Stimulated activated effector memory CD8-positive, alpha-beta T cell treated with anti-CD3 and anti-CD28 coated beads, Interleukin-12 subunit alpha, Interleukin-12 subunit beta, amount 100 ng/mL, for 72 hours (primary cell): ENCODE results near the gene PUM1.

Experiments
- ATAC-seq: fragments of 150-1000 bp; cut with Tn5 transposase; 2 replicates; pipeline ENCODE4 v1.10.0; 2021
- DNase-seq, 2 donors: peaks; one replicate each; pipeline ENCODE4 v3.0.0; 2021 to 2022; ENCODE audit warnings: low spot score in 2 of 2
- H3K27ac Mint-ChIP-seq: one replicate; pipeline ENCODE4 v1.8.0; 2022; ENCODE audit warnings: mild to moderate bottlenecking, mixed read lengths
- H3K36me3 Mint-ChIP-seq: one replicate; pipeline ENCODE4 v1.8.0; 2022; ENCODE audit warnings: mild to moderate bottlenecking, mixed read lengths
- H3K4me1 Mint-ChIP-seq: one replicate; pipeline ENCODE4 v1.8.0; 2022; ENCODE audit warnings: mixed read lengths
- H3K4me3 Mint-ChIP-seq: one replicate; pipeline ENCODE4 v1.8.0; 2022; ENCODE audit warnings: mild to moderate bottlenecking, mixed read lengths
- H3K9me3 Mint-ChIP-seq: one replicate; pipeline ENCODE4 v1.8.0; 2022; ENCODE audit warnings: mixed read lengths

Gene PUM1

DNA sequence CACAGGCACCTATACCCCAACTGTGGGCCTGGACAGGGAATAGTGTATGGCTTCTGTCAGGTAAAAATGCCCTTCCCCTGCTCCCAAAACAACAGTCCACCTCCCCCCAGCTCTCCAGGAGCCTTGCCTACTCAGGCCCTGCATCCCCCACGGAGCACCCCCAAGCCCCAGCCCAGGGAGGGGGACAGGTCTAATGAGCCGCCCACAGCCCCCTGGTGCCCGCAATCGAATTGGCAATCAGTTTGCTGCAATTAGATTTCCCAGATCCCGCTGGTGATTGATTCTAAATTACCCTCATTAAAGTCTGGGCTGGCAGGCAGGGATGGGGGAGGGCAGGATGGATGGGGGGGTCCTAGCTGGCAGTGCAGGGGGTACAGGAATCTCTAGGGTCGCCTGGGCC lies 165.0 kb downstream of the PUM1 start:
- ATAC-seq (no peak), DNase-seq (no peak)
- no peaks in the 10 kb centered on the region for H3K9me3 Mint-ChIP-seq
- no peaks in the 10 kb centered on the region for H3K4me1 Mint-ChIP-seq
- no peak overlapping the region for H3K27ac Mint-ChIP-seq
- H3K36me3 Mint-ChIP-seq, result no peaks in the 10 kb centered on the region
- no peak overlapping the region for H3K4me3 Mint-ChIP-seq

DNA sequence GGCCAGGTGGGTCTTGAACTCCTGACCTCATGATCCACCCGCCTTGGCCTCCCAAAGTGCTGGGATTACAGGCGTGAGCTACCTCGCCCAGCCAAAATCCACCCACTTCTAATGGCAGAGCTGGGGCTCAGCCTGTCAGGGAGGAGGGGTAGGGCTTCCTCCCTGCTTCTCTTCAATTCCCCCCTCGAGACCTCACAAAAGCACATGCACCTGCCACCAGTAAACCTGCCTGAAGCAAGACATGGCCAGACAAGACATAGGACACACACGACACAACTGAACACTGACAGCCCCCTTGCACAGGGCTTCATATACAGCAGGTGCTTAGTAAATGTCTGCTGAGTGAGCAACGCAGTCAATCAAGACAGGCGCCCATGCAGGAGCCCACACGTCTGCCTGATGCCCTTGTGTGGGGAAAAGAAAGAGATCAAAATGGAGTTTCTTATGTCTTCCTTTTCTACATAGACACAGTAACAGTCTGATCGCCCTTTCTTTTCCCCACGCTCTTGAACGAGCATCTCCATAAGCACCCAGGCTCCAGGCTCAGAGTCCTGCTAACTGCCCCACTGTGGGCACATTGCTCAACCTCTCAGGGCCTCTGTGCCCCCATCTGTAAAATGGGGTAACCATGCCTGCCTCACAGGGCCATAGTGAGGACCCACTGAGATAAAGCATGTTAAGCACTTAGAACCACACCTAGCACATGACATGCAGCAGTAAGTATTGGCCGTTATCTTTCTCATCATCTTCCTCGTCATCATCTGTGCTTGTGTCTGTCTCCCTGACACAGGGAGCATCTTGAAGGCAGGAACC lies 165.7 kb downstream of the PUM1 start:
- no peak overlapping the region for H3K27ac Mint-ChIP-seq
- ATAC-seq (no peak), DNase-seq (no peak)
- no peaks in the 10 kb centered on the region for H3K9me3 Mint-ChIP-seq
- H3K36me3 Mint-ChIP-seq, result no peaks in the 10 kb centered on the region
- H3K4me3 Mint-ChIP-seq, result no peak overlapping the region
- no peaks in the 10 kb centered on the region for H3K4me1 Mint-ChIP-seq

DNA sequence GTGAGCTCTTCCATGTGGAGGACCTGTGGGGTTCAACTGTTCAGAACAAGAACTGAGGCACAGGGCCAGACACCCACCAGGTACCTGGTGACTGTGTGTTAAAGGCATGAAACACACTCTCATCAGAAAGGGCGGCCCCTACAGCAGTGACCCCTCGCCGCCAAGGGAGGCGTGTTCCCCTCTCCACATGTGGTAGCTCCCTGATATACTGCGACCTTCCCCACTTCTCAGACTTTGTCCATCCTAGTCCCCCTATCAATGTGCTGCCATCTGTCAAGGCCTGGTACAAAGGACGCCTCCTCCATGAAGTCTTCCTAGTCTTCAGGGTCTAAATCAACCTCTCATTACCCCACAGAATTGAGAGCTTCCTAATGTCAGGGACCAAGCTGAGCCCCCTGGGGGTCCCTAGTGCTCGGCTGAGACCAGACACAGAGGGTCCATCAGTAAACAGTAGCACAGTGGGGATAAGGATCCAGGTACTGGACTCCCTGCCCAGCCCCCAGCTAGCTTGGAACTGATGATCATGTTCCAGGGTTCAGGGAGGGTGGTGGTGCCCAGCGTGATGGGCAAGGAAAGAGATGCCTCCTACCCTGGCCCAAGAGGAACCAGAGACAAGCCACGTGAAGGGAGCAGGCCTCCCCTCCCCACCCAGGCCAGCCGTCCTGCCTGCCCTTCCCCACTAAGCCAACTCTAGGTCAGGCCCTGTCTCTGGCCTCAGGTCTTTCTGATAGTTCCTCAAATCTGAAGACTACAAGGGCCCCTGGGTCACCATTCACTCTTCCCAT lies 167.3 kb downstream of the PUM1 start:
- no peak overlapping the region for H3K27ac Mint-ChIP-seq
- ATAC-seq (no peak), DNase-seq (no peak)
- H3K4me3 Mint-ChIP-seq, result no peak overlapping the region
- H3K4me1 Mint-ChIP-seq, result peaks cover 11% of the 10 kb centered on the region
- peaks cover 5% of the 10 kb centered on the region for H3K9me3 Mint-ChIP-seq
- peaks cover 7% of the 10 kb centered on the region for H3K36me3 Mint-ChIP-seq

- DNase-seq (no peak), ATAC-seq (no peak)
- Mint-ChIP-seq H3K4me3 (no peak overlapping the region), H3K36me3 (peaks cover 7% of the 10 kb centered on the region), H3K27ac (no peak overlapping the region), H3K4me1 (peaks cover 11% of the 10 kb centered on the region), H3K9me3 (peaks cover 5% of the 10 kb centered on the region)
Observed at GRCh38 chr1:30896905-30897304, 168.6 kb downstream of the PUM1 start.

DNA sequence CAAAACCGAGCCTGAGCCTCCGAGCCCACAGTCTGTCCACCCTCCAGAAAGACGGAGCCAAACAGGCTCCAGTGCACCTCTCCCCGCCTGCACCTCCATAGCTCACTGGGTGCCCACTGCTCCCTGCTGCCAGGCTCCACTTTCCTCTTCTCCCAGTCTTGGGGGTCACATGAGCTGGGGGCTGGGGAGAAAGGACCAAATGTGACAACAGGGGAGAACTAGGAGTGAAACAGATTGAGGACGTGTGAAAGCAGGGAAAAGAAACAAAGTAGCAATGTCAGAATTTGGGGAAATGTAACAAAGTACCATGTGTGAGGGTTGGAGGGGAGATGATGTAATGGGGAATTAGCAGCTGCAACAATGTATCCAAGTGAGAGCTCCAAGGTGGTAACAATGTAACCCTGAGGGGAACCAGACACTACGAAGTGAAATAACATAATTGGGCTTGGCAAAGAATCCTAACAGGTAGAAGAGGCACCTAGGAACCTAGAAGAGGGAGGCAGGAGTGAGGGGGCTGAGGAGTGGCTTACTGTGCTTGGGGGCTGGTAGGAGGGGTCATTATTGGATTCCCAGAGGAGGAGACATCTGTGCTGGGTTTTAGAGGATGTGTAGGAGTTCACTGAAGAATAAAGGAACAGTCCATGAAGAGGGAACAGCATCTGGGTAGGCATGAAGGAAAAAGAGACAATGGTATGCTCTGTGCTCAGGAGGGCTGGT lies 169.4 kb downstream of the PUM1 start:
- Mint-ChIP-seq H3K4me3 (no peak overlapping the region), H3K9me3 (peaks cover 5% of the 10 kb centered on the region), H3K36me3 (peaks cover 7% of the 10 kb centered on the region), H3K4me1 (peaks cover 11% of the 10 kb centered on the region), H3K27ac (no peak overlapping the region)
- no peak for DNase-seq
- no peak for ATAC-seq

DNA sequence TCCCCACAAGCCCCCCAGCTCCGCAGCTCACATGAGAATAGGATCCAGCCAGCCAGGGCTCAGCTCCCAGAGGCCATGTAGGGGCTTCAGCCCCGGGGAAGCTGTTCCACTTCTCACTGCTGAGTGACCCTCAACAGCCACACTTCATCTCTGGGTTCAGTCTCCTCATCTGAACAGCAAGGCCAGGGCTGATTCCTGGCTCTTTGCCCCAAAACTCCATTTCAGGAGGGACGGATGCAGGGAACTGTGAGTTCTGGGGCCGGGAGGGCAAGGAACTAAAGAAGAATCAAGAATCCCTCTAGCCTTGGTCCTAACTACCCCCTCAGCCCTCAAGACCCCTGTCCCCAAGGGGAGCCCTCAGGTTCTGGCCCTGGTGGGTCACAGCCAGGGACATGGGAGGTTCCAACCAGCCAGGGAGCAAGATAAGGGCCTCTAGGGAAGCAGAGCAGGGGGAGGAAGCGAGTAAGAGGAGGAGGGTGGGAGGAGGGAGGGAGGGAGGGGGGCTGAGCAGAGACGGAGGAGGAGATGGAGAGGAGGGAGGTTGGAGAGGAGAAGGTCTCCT lies 170.1 kb downstream of the PUM1 start:
- H3K9me3 Mint-ChIP-seq, result peaks cover 5% of the 10 kb centered on the region
- DNase-seq (no peak), ATAC-seq (no peak)
- peak overlapping the region; percentile 39 for H3K27ac Mint-ChIP-seq
- peaks cover 11% of the 10 kb centered on the region for H3K4me1 Mint-ChIP-seq
- peaks cover 7% of the 10 kb centered on the region for H3K36me3 Mint-ChIP-seq
- H3K4me3 Mint-ChIP-seq, result no peak overlapping the region

DNA sequence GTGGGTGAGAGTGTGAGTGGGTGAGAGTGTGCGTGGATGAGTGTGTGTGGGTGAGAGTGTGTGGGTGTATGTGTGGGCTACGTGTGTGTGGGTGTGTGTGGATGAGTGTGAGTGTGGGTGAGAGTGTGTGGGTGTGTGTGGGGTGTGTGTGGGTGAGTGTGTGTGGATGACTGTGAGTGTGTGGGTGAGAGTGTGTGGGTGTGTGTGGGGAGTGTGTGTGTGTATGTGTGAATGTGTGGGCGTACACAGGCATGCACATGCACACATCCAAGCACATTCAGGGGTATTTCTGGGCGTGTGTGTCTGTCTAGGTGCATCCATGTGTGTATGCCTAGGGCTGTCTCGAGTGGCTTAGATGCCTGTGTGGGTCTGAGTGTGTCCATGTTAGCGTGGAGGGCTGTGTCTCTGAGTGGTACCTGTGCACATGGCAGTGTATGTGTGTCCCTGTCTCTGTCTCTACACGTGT lies 171.0 kb downstream of the PUM1 start:
- peaks cover 7% of the 10 kb centered on the region for H3K36me3 Mint-ChIP-seq
- ATAC-seq (no peak), DNase-seq (no peak)
- peak overlapping the region; percentile 39 for H3K27ac Mint-ChIP-seq
- peaks cover 5% of the 10 kb centered on the region for H3K9me3 Mint-ChIP-seq
- H3K4me3 Mint-ChIP-seq, result no peak overlapping the region
- H3K4me1 Mint-ChIP-seq, result peaks cover 11% of the 10 kb centered on the region

- no peak for DNase-seq
- peak overlapping the region; percentile 39 for H3K27ac Mint-ChIP-seq
- H3K9me3 Mint-ChIP-seq, result peaks cover 5% of the 10 kb centered on the region
- no peak for ATAC-seq
- no peak overlapping the region for H3K4me3 Mint-ChIP-seq
- H3K4me1 Mint-ChIP-seq, result peaks cover 11% of the 10 kb centered on the region
- peaks cover 7% of the 10 kb centered on the region for H3K36me3 Mint-ChIP-seq
Observed at GRCh38 chr1:30893776-30894507, 171.6 kb downstream of the PUM1 start.

DNA sequence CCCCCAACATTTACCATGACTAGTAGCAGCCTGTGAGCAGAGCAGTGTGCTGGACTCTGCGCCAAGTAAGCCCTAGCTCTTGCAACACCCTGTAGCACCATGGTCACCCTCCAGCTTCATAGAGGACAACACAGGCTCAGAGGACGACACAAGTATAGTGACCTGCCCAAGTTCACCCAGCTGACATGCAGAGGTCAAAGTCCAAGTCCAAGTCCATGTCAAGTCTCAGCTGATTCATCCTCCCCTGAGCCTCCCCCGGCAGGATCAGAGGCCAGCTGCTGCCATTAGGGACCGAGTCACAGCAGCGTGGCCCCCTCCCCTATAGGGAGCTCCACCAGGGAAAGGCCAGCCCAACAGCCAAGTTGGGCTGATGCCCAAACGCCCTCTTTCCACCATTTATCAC lies 172.8 kb downstream of the PUM1 start:
- ATAC-seq, result no peak
- Mint-ChIP-seq H3K27ac (no peak overlapping the region), H3K9me3 (peaks cover 5% of the 10 kb centered on the region), H3K36me3 (peaks cover 7% of the 10 kb centered on the region), H3K4me1 (peaks cover 11% of the 10 kb centered on the region), H3K4me3 (no peak overlapping the region)
- DNase-seq, result no peak

GRCh38 chr1:30891227-30891552 lies 174.3 kb downstream of the PUM1 start:
- Mint-ChIP-seq H3K36me3 (peaks cover 7% of the 10 kb centered on the region), H3K27ac (no peak overlapping the region), H3K9me3 (peaks cover 5% of the 10 kb centered on the region), H3K4me1 (peaks cover 11% of the 10 kb centered on the region), H3K4me3 (no peak overlapping the region)
- DNase-seq (no peak), ATAC-seq (no peak)

- H3K27ac Mint-ChIP-seq, result no peak overlapping the region
- H3K4me3 Mint-ChIP-seq, result no peak overlapping the region
- peaks cover 11% of the 10 kb centered on the region for H3K4me1 Mint-ChIP-seq
- no peak for DNase-seq
- ATAC-seq, result no peak
- peaks cover 7% of the 10 kb centered on the region for H3K36me3 Mint-ChIP-seq
- H3K9me3 Mint-ChIP-seq, result peaks cover 5% of the 10 kb centered on the region
Observed at GRCh38 chr1:30890502-30891226, 174.9 kb downstream of the PUM1 start.

DNA sequence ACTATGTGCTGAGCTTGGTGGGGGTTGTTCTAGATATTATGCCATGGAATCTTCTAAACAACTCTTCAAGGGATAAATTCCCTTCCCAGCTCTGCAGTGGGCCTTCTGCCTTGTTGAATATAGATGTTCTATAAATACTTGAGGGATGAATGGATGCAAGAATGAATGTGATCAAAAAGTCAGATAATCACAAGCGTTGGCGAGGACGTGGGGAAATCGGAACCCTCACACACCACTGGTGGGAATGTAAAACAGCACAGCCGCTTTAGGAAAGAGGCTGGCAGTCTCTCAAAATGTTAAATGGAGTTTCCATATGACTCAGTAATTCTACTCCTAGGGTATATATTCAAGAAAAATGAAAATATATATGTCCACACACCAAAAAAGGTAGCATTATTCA lies 176.0 kb downstream of the PUM1 start:
- Mint-ChIP-seq H3K4me3 (no peak overlapping the region), H3K9me3 (peaks cover 5% of the 10 kb centered on the region), H3K36me3 (peaks cover 7% of the 10 kb centered on the region), H3K4me1 (peaks cover 9% of the 10 kb centered on the region), H3K27ac (no peak overlapping the region)
- ATAC-seq (no peak), DNase-seq (no peak)

- Mint-ChIP-seq H3K4me1 (peaks cover 4% of the 10 kb centered on the region), H3K36me3 (peaks cover 3% of the 10 kb centered on the region), H3K27ac (no peak overlapping the region), H3K9me3 (peaks cover 2% of the 10 kb centered on the region), H3K4me3 (no peak overlapping the region)
- DNase-seq, result no peak
- no peak for ATAC-seq
Observed at GRCh38 chr1:30888975-30889374, 176.5 kb downstream of the PUM1 start.

- Mint-ChIP-seq H3K4me3 (no peak overlapping the region), H3K36me3 (no peaks in the 10 kb centered on the region), H3K4me1 (no peaks in the 10 kb centered on the region), H3K9me3 (no peaks in the 10 kb centered on the region), H3K27ac (no peak overlapping the region)
- DNase-seq (no peak), ATAC-seq (no peak)
Observed at GRCh38 chr1:30888391-30888790, 177.1 kb downstream of the PUM1 start.
